Mucosa of rectum (tissue), 2 donors: ENCODE results near the gene SHISAL2A.
"Not testable (repeated sequence)": the region's sequence is repeated elsewhere in the genome, so short reads cannot be mapped to it uniquely, and the experiment has no call there.

Experiments used
- H3K27ac ChIP-seq, 2 donors: one replicate each; pipeline ENCODE4 v1.7.0; 2013; ENCODE audit warnings: inconsistent platforms in 2 of 2, low read depth in 2 of 2, low read length in 2 of 2
- H3K27me3 ChIP-seq, 2 donors: one replicate each; pipeline ENCODE4 v1.7.0; 2013; ENCODE audit warnings: low read length in 2 of 2; ENCODE audit not compliant: control insufficient read depth in 2 of 2, insufficient read depth in 2 of 2
- H3K36me3 ChIP-seq, 2 donors: one replicate each; pipeline ENCODE4 v1.7.0; 2013; ENCODE audit warnings: low read length in 2 of 2; ENCODE audit not compliant: control insufficient read depth in 2 of 2, insufficient read depth in 2 of 2
- H3K4me1 ChIP-seq, 2 donors: one replicate each; pipeline ENCODE4 v1.7.0; 2013; ENCODE audit warnings: low read length in 2 of 2, mild to moderate bottlenecking in 1 of 2; ENCODE audit not compliant: control insufficient read depth in 2 of 2, insufficient read depth in 2 of 2
- H3K4me3 ChIP-seq, 2 donors: one replicate each; pipeline ENCODE4 v1.7.0; 2013; ENCODE audit warnings: low read length in 2 of 2
- H3K9ac ChIP-seq, 2 donors: one replicate each; pipeline ENCODE4 v1.7.0; 2013; ENCODE audit warnings: low read length in 2 of 2, low read depth in 1 of 2, mild to moderate bottlenecking in 1 of 2
- H3K9me3 ChIP-seq, 2 donors: one replicate each; pipeline ENCODE4 v1.7.0; 2013; ENCODE audit warnings: low read length in 2 of 2; ENCODE audit not compliant: control insufficient read depth in 2 of 2
- donor health status: healthy.
- donor health status: Normal muscosa, but diverticular disease.

Gene SHISAL2A

GRCh38 chr1:52680353-52680752 lies 47.4 kb downstream of the SHISAL2A start:
- Histone ChIP-seq H3K4me1 (no peaks in the 10 kb centered on the region), H3K4me3 (no peak overlapping the region), H3K27ac (no peak overlapping the region), H3K9me3 (no peaks in the 10 kb centered on the region), H3K36me3 (no peaks in the 10 kb centered on the region), H3K9ac (no peak overlapping the region), H3K27me3 (no peaks in the 10 kb centered on the region)

- no peak overlapping the region for H3K4me3 ChIP-seq
- H3K4me1 ChIP-seq: no peaks in the 10 kb centered on the region
- H3K9me3 ChIP-seq: no peaks in the 10 kb centered on the region
- H3K36me3 ChIP-seq: no peaks in the 10 kb centered on the region
- no peak overlapping the region for H3K27ac ChIP-seq
- H3K27me3 ChIP-seq: no peaks in the 10 kb centered on the region
- no peak overlapping the region for H3K9ac ChIP-seq
Observed at GRCh38 chr1:52681136-52681535, 48.2 kb downstream of the SHISAL2A start.

- H3K4me3 ChIP-seq: no peak overlapping the region
- no peaks in the 10 kb centered on the region for H3K4me1 ChIP-seq
Observed at GRCh38 chr1:52683367-52683940, 50.5 kb downstream of the SHISAL2A start.

GRCh38 chr1:52684545-52684944 lies 51.6 kb downstream of the SHISAL2A start:
- Histone ChIP-seq H3K4me1 (no peaks in the 10 kb centered on the region), H3K27me3 (no peaks in the 10 kb centered on the region), H3K27ac (no peak overlapping the region), H3K9me3 (no peaks in the 10 kb centered on the region), H3K4me3 (no peak overlapping the region), H3K36me3 (peaks cover 16 to 19% of the 10 kb centered on the region in 2 donors), H3K9ac (no peak overlapping the region)

More at GRCh38 chr1:52683367-52683940, 50.5 kb downstream of the SHISAL2A start:
- Histone ChIP-seq H3K27ac (no peak overlapping the region), H3K36me3 (peaks cover 16 to 17% of the 10 kb centered on the region in 2 donors), H3K27me3 (no peaks in the 10 kb centered on the region), H3K9me3 (no peaks in the 10 kb centered on the region), H3K9ac (no peak overlapping the region)

- H3K9me3 ChIP-seq, H3K9ac ChIP-seq, H3K4me1 ChIP-seq, H3K27me3 ChIP-seq, H3K4me3 ChIP-seq, H3K27ac ChIP-seq: not testable (repeated sequence)
- peaks cover 19 to 23% of the 10 kb centered on the region in 2 donors for H3K36me3 ChIP-seq
Observed at GRCh38 chr1:52686261-52686751, 53.3 kb downstream of the SHISAL2A start.

- Histone ChIP-seq H3K4me3 (no peak overlapping the region), H3K27me3 (no peaks in the 10 kb centered on the region), H3K9ac (no peak overlapping the region), H3K4me1 (no peaks in the 10 kb centered on the region), H3K9me3 (no peaks in the 10 kb centered on the region), H3K36me3 (peaks cover 21 to 26% of the 10 kb centered on the region in 2 donors), H3K27ac (no peak overlapping the region)
Observed at GRCh38 chr1:52686830-52687229, 53.9 kb downstream of the SHISAL2A start.

- Histone ChIP-seq H3K27ac (no peak overlapping the region), H3K9me3 (no peaks in the 10 kb centered on the region), H3K4me1 (no peaks in the 10 kb centered on the region), H3K9ac (no peak overlapping the region), H3K36me3 (peaks cover 31 to 33% of the 10 kb centered on the region in 2 donors), H3K27me3 (no peaks in the 10 kb centered on the region), H3K4me3 (no peak overlapping the region)
Observed at GRCh38 chr1:52691821-52692220, 58.9 kb downstream of the SHISAL2A start.

- H3K4me1 ChIP-seq: peaks cover 0 to 3% of the 10 kb centered on the region in 2 donors
- peaks cover 24 to 25% of the 10 kb centered on the region in 2 donors for H3K36me3 ChIP-seq
- H3K27ac ChIP-seq: no peak overlapping the region
- H3K9ac ChIP-seq: no peak overlapping the region
- H3K4me3 ChIP-seq: no peak overlapping the region
- H3K27me3 ChIP-seq: no peaks in the 10 kb centered on the region
- no peaks in the 10 kb centered on the region for H3K9me3 ChIP-seq
Observed at GRCh38 chr1:52692697-52693096, 59.7 kb downstream of the SHISAL2A start.

- not testable (repeated sequence) for H3K27me3 ChIP-seq, H3K27ac ChIP-seq, H3K9ac ChIP-seq, H3K9me3 ChIP-seq, H3K4me3 ChIP-seq, H3K4me1 ChIP-seq
- peaks cover 18 to 20% of the 10 kb centered on the region in 2 donors for H3K36me3 ChIP-seq
Observed at GRCh38 chr1:52693351-52693750, 60.4 kb downstream of the SHISAL2A start.

GRCh38 chr1:52693843-52694242 lies 60.9 kb downstream of the SHISAL2A start:
- no peaks in the 10 kb centered on the region for H3K27me3 ChIP-seq

More at GRCh38 chr1:52693843-52694242, 60.9 kb downstream of the SHISAL2A start:
- Histone ChIP-seq H3K4me1 (peaks cover 0 to 7% of the 10 kb centered on the region in 2 donors), H3K36me3 (peaks cover 17% of the 10 kb centered on the region in 2 donors), H3K9me3 (no peaks in the 10 kb centered on the region), H3K9ac (no peak overlapping the region), H3K4me3 (no peak overlapping the region), H3K27ac (no peak overlapping the region)
